Astrocyte of the hippocampus (primary cell): Measurements from ENCODE around the gene S100Z.
A peak's percentile ranks its signal among the peaks of the same experiment; 100 is the strongest.

ENCODE experiments used
- DNase-seq: peaks from one replicate; pipeline ENCODE4 v3.0.0; 2011; ENCODE audit warnings: low read depth, low spot score

Gene S100Z

DNA sequence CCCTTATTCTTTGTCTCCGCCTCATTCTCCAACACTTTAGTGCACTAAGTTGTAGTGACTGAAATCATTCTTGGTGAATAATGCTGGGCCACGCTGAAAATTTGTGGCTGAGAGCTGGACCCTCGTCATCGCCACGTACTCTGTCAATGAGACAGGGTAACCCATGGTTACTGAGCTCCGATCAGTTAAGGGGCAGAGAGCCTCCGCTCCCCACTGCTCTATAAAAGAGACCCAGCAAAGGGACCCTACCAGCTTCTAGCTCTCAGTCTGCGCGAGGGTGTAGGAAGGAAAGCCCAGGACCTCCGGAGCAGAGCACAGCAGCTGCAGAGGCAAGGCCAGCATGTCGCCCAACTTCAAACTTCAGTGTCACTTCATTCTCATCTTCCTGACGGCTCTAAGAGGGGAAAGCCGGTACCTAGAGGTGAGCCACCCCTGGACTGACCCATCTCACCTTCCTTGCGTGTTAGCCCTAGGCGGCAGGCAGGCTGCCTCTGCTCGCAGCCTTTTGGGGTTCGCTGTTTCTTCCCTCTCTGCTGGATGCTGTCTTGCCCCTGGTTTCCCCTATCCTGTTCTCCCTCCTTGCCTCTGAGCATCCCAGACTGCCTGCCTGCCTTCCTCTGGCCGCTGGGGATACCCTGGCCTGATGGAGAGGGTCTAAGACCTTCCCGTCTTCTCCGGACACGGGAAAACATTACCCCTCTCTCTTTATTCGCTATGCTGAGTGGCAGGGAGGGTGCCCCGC is 103.2 kb downstream of the S100Z start, which contains the start of gene CRHBP:
Gene CRHBP (plus strand): TSS at position 251 of the 742 bp plus-strand sequence. CDS start 90 bp downstream, at position 341.
- DNase-seq: peak; percentile 35

DNA sequence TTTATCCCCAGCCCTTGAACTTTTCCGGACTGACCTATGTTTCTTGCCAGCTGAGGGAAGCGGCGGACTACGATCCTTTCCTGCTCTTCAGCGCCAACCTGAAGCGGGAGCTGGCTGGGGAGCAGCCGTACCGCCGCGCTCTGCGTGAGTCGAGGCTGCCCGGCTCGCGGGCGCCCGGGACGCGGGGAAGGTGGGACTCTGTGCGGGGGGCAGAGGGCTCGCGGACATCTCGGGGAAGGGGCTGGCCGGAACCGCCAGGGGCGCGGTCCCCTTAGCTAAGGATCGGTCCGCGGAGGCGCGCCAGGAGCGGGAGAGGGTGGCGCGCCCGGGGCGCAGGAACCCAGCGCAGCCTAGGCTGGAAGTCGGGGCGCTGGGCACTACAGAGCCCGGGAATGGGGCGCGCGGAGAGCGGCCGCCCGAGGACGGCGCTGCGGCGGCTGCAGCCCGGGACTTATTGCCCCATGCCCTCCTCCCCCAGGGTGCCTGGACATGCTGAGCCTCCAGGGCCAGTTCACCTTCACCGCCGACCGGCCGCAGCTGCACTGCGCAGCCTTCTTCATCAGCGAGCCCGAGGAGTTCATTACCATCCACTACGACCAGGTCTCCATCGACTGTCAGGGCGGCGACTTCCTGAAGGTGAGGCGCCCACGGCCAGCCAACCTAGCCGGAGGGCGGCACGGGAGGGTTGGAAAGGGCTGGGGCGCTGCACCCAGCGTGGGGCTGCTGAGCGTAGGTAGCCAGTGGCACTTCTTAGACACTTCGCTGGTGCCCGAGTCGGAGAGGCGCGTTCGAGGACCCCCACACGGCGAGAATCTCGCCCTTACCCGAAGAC is 104.0 kb downstream of the S100Z start:
- DNase-seq: peak; percentile 75

DNA sequence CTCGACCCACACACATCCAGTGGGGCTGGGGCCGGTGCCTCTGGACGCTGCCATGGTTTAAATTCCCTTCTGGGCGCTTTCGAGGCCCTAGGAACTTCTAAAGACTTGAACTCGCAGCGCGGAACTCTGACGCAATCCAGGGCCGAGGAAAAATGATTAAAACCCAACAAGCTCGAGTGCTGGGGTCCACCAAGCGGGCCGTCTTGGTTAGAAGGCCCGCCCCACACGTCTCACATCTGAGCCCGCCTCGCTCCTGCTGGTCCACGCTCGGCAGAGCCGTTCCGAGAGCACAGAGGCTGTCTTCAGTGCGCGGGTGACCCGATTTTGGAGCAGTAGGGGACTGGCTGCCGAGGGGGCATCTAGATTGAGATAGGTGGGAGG is 104.6 kb downstream of the S100Z start:
- DNase-seq: no peak

DNA sequence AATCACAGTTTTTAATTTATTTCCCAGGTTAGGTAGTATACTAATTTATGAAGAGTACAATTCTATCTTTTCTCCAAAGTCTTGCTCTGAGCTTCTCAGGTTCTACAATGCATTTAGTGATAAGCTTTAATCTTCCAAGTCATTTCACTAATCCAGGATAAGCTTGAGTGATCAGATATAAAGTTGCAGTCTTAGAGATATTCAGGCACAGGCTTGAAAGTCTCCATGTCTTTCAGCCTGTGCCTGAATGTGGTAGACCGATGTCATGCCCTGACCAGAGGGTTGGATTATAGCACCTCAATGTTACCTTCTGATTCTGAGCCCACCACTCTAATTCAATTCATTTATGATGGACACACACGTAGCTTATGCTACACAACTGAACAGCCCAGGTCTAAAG is 106.2 kb downstream of the S100Z start:
- DNase-seq: no peak

DNA sequence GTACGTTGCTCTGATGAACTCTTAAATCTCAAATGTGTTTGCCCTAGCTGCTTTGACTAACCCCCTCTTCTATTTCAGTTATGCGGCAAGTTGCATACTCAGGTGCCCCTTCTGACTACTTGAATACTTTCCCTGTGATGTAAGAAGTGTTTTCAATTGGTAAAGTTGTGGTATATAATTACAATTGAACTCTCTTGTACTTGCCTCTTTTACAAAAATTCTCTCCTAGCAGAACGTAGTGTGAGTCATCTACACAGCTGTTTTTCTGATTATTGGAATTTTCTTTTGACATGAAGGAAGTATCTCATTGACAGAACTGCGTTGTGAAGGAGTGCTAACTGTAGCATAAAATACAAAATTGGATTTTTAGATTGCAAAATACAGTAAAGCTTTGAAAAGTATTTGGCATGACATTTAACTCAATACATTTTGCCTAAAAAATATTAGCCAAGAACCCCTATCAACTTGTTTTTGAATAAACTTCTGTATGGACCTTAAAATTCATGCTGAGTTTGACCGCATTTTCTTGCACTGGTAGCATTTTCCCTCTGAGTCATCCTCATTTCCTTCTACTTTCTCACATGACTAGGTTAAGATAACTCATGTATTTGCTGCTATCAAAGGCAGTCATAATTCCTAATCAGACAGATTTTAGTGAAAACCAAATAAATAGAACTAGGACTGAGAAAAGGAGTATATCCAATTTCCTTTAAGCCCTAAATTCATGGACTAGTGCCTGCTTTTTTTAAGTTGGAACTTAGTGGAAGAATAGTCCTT is 109.4 kb downstream of the S100Z start:
- peak; percentile 85 for DNase-seq

DNA sequence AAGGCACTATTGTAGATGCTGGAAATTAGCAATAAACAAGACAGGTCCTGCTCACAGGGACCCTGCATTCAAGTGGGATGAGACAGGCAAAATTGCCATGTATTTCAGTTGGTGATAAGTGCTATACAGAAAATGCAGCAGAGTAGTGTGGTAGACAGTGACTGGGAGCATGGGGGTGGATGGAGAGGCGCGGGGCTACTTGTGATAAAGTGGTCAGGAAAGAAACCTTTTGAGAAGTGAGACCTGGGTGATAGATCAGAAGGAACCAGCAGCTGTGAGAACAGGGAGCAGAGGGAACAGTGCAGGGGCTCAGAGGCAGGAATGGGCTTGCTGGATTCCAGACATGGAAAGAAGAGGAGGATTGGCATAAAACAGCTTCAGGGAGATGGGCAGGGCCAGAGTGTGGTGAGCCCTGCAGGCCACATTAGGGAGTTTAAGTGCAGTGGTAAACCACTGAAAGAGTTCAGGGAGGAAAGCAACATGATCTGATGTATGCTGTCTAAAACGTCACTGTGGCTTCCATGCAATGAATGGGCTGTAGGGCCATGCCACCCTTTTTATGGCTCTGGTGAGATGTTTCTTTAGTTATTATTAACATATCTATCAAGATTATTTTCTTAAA is 110.3 kb downstream of the S100Z start:
- DNase-seq: peak; percentile 80

DNA sequence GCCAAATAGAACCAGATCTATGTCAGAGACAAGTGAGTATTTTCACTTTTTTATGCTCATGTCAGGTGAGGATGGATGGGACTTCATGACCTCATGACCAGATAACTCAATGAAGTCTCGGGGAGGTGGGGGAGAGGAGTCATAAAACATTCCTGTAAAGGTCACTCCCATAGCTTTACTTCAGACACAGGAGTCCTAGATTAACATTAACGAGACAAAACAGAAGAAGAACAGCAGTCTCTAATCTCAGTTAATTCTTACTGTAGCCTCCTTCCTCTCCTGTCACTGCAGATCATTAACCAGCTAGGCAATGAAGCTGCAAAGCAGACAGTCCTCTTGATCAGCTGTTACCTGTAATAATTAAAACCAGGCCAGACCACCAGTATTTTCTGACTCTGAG is 114.2 kb downstream of the S100Z start:
- DNase-seq: no peak
